K562 (cell line): ENCODE data around the gene ADAMTS14.
"Not testable (repeated sequence)": the region's sequence is repeated elsewhere in the genome, so short reads cannot be mapped to it uniquely, and the experiment has no call there.

Experiments
- BHLHE40 ChIP-seq: IDR thresholded peaks from 2 replicates; pipeline ENCODE4 v1.6.1; 2011; ENCODE audit warnings: low read length, improper control_type of control experiment
- BRCA1 ChIP-seq, 2 experiments: fragments of 450-650 bp in 1 of 2; sonication (generic) in 1 of 2; formaldehyde crosslinking in 1 of 2; IDR thresholded peaks; 2 replicates each; pipeline versions ENCODE4 v1.5.0 to v1.6.1; 2017 to 2020; ENCODE audit warnings: mild to moderate bottlenecking in 1 of 2, missing genetic modification reagents in 1 of 2
- CBX5 ChIP-seq: IDR thresholded peaks from 2 replicates; pipeline ENCODE4 v1.6.1; 2014; ENCODE audit warnings: low read depth, borderline replicate concordance
- HIVEP1 ChIP-seq: fragments of 250-450 bp; sonication (Bioruptor Pico); IDR thresholded peaks from 2 replicates; pipeline ENCODE4 v1.4.0; 2020; ENCODE audit warnings: mild to moderate bottlenecking
- ZNF609 ChIP-seq: sonication (generic); formaldehyde crosslinking; IDR thresholded peaks from 2 replicates; pipeline ENCODE4 v1.8.1; 2023; ENCODE audit warnings: missing genetic modification reagents, mild to moderate bottlenecking, borderline replicate concordance

- not testable (repeated sequence) for TF ChIP-seq BHLHE40; ZNF609 (CRISPR knock-in tag); BRCA1 (IDR thresholded peaks at IDR 0.05); BRCA1 (CRISPR knock-in tag; IDR thresholded peaks at IDR 0.05); HIVEP1; CBX5
These were observed 8.6 kb upstream of the ADAMTS14 start for GRCh38 chr10:70663458-70664409.
